PC-9 (cell line): ENCODE measurements around the gene CPNE4. TPM values are rescaled to one million over a fixed set of nuclear protein-coding genes. Genes with fewer than 3 reads are reported as not detected.

Source experiments
- BruUV-seq: library from RNA; stranded (reverse); fragments of 400-500 nt; replicated peaks from 2 replicates; lab custom pipeline; 2021; lab: Mats Ljungman, UMichigan
- CTCF ChIA-PET: fragments of 300-600 bp; sonication (Branson Sonifier 250); formaldehyde crosslinking; loops from one replicate; lab custom pipeline; 2022; ENCODE audit warnings: antibody characterized with exemption; lab: Charles Lee
- POLR2A ChIA-PET: fragments of 300-600 bp; sonication (Branson Sonifier 250); formaldehyde crosslinking; loops from one replicate; lab custom pipeline; 2022; ENCODE audit warnings: antibody characterized with exemption; ENCODE audit not compliant: unreplicated experiment; lab: Charles Lee
- DNase-seq, 2 experiments: peaks; one replicate each; pipeline versions ENCODE4 v3.0.0 to v3.0.0-alpha.2; 2015 to 2022; ENCODE audit warnings: mixed read lengths in 1 of 2
- H2AFZ ChIP-seq: fragments of 200-600 bp; sonication (generic); 2 replicates; pipeline ENCODE4 v1.8.1; 2017; ENCODE audit warnings: antibody characterized with exemption
- H3F3A ChIP-seq: fragments of 200-600 bp; sonication (generic); 2 replicates; pipeline ENCODE4 v1.8.1; 2017; ENCODE audit warnings: antibody characterized with exemption, mild to moderate bottlenecking, low read depth; ENCODE audit not compliant: insufficient read depth
- H3K27ac ChIP-seq: fragments of 200-600 bp; sonication (generic); 2 replicates; pipeline ENCODE4 v1.6.1; 2016; ENCODE audit warnings: mixed run types
- H3K27me3 ChIP-seq: fragments of 200-600 bp; sonication (generic); 2 replicates; pipeline ENCODE4 v1.6.1; 2016; ENCODE audit warnings: low read depth, mixed run types; ENCODE audit not compliant: insufficient read depth
- H3K36me3 ChIP-seq: fragments of 200-600 bp; sonication (generic); 2 replicates; pipeline ENCODE4 v1.6.1; 2016; ENCODE audit warnings: low read depth, mixed run types
- H3K4me1 ChIP-seq: fragments of 200-600 bp; sonication (generic); replicated peaks from 2 replicates; pipeline ENCODE4 v1.6.1; 2016; ENCODE audit warnings: mixed run types; ENCODE audit not compliant: insufficient read depth
- H3K4me2 ChIP-seq: fragments of 200-600 bp; sonication (generic); 2 replicates; pipeline ENCODE4 v1.6.1; 2017; ENCODE audit warnings: mixed run types
- H3K4me3 ChIP-seq: fragments of 200-600 bp; sonication (generic); 2 replicates; pipeline ENCODE4 v1.6.1; 2016; ENCODE audit warnings: mixed run types
- H3K79me2 ChIP-seq: fragments of 200-600 bp; sonication (generic); 2 replicates; pipeline ENCODE4 v1.6.1; 2017; ENCODE audit warnings: low read depth, mixed run types
- H3K9me2 ChIP-seq: fragments of 200-600 bp; sonication (generic); 2 replicates; pipeline ENCODE4 v1.8.1; 2017; ENCODE audit warnings: mild to moderate bottlenecking; ENCODE audit not compliant: insufficient read depth
- H3K9me3 ChIP-seq: fragments of 200-600 bp; sonication (generic); 2 replicates; pipeline ENCODE4 v1.8.1; 2016; ENCODE audit warnings: low read depth; ENCODE audit not compliant: insufficient read depth
- H4K20me1 ChIP-seq: fragments of 200-600 bp; sonication (generic); 2 replicates; pipeline ENCODE4 v1.8.1; 2017; ENCODE audit not compliant: insufficient read depth
- EZH2 ChIP-seq: fragments of 200-600 bp; sonication (generic); IDR thresholded peaks from 2 replicates; pipeline ENCODE4 v1.8.0; 2017; ENCODE audit warnings: antibody characterized with exemption, low read depth
- intact Hi-C: fragments of 100-400 bp; cut with micrococcal nuclease; formaldehyde crosslinking; loops from one replicate; pipeline ENCODE4 v1.10.0; 2022; ENCODE audit not compliant: unreplicated experiment
- total RNA-seq: library from RNA; stranded (reverse); gene quantifications from 2 replicates; pipeline ENCODE4 v1.2.3, GENCODE V29; 2021
- TF ChIP-seq, protein P1 (sequence below): fragments of 200-600 bp; sonication (generic); conservative IDR thresholded peaks from 2 replicates; pipeline ENCODE4 v1.6.1; 2017; ENCODE audit warnings: mixed run types, antibody characterized with exemption, mild to moderate bottlenecking, moderate library complexity

Gene CPNE4
- total RNA-seq, 1 experiment from 2014 or later, result 0.22 TPM

DNA sequence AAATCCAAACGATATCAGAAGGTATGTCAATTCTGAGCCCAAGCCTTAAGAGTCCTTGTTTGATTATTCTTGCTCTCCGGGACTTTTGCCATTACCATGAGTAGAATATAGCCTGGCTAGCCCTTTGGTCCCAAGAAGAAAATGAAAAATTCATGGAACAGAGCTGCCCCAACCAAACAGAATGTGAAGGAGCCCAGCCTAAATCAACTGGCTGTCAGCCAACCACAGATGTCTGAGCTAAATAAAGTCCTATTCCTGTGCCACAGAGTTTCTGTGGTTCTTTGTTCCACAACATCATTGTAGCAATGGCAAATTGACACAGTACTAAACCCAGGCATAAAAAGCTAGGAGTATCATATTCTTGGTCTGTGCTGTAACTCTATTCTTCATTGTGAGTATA, 185.2 kb downstream of the CPNE4 start:
- H4K20me1 ChIP-seq, result no peaks in the 10 kb centered on the region
- no peak for DNase-seq
- H3F3A ChIP-seq, result no peaks in the 10 kb centered on the region; the same call in 1 of the 2 replicates
- BruUV-seq, result no TSS peak
- H3K27me3 ChIP-seq, result no peaks in the 10 kb centered on the region
- POLR2A ChIA-PET, result no interaction called here
- intact Hi-C loops, result no loop called here
- no peak overlapping the region for H2AFZ ChIP-seq
- no peak for TF ChIP-seq EZH2
- TF ChIP-seq, protein P1, sequence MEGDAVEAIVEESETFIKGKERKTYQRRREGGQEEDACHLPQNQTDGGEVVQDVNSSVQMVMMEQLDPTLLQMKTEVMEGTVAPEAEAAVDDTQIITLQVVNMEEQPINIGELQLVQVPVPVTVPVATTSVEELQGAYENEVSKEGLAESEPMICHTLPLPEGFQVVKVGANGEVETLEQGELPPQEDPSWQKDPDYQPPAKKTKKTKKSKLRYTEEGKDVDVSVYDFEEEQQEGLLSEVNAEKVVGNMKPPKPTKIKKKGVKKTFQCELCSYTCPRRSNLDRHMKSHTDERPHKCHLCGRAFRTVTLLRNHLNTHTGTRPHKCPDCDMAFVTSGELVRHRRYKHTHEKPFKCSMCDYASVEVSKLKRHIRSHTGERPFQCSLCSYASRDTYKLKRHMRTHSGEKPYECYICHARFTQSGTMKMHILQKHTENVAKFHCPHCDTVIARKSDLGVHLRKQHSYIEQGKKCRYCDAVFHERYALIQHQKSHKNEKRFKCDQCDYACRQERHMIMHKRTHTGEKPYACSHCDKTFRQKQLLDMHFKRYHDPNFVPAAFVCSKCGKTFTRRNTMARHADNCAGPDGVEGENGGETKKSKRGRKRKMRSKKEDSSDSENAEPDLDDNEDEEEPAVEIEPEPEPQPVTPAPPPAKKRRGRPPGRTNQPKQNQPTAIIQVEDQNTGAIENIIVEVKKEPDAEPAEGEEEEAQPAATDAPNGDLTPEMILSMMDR, result no peak
- no peaks in the 10 kb centered on the region for H3K79me2 ChIP-seq
- no peaks in the 10 kb centered on the region for H3K9me3 ChIP-seq
- H3K36me3 ChIP-seq, result no peaks in the 10 kb centered on the region
- no peak overlapping the region for H3K27ac ChIP-seq
- no peak overlapping the region for H3K4me2 ChIP-seq
- CTCF ChIA-PET, result no interaction called here
- H3K9me2 ChIP-seq, result peaks cover 3% of the 10 kb centered on the region; the same call in 1 of the 2 replicates
- peaks cover 12% of the 10 kb centered on the region; the same call in 1 of the 2 replicates for H3K4me1 ChIP-seq
- no peak overlapping the region for H3K4me3 ChIP-seq

DNA sequence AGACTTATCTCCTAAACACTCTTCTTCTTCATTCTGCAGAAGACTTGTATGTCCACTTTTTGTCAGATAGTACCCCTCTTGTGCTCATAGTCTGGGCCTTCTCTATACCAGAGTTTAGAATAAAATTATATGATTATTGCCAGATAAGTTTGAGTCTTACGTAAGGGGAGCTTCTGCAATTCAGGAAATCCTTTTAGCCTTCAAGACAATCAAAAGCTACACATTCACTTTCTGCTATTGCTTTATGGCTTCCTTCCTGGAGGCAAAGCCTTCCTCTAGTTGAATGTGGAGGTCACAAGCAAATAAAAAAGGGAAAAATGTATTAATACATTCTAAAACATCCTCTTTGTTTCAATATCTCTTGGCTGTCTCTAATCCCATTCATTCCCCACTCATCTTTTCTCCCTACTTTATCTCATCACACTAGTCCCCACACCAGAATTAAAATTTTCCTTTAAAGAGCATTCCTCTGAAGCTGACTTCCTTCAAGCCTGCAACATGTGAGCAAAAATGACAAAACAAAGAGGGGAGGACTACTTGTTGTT, 186.8 kb downstream of the CPNE4 start:
- Histone ChIP-seq H3K27ac (no peak overlapping the region), H3K79me2 (no peaks in the 10 kb centered on the region), H3K27me3 (no peaks in the 10 kb centered on the region), H3K4me2 (no peak overlapping the region), H2AFZ (no peak overlapping the region), H3K36me3 (no peaks in the 10 kb centered on the region), H4K20me1 (no peaks in the 10 kb centered on the region), H3K4me1 (peaks cover 12% of the 10 kb centered on the region; the same call in 1 of the 2 replicates), H3K9me3 (no peaks in the 10 kb centered on the region), H3K9me2 (no peaks in the 10 kb centered on the region), H3K4me3 (no peak overlapping the region), H3F3A (no peaks in the 10 kb centered on the region; the same call in 1 of the 2 replicates)
- no TSS peak for BruUV-seq
- no peak for DNase-seq
- ChIA-PET CTCF (no interaction called here), POLR2A (no interaction called here)
- TF ChIP-seq, protein P1, result no peak
- TF ChIP-seq EZH2, result no peak
- intact Hi-C loops, result no loop called here

DNA sequence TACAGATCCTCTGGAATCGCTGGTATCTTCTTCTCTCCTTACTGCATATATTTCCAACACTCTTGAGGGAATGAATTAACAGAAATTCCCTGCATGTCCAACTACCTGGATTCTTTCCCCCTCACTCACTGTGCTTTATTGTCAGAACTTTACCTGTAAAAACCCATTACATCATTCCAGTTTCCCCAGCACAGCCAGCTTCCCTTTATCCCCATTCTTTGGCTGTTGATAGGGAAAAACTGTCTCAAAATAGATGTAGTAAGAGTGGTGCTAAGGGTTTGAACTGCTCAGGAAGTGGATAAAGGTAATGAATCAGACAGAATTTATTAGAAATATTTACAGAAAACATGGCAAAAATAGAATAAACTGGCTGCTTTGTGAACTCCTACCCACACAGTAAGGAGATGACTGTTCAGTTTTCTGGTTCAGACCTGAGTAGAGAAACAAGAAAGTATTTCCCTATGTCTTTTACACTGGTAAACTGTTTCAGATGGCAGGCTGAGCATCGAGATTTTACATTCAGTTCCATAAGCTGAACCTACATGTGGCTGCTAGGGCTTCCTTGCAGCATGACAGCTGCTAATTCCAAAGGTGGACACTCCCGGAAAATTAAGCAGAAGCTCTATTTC, 188.4 kb downstream of the CPNE4 start:
- Histone ChIP-seq H3K4me3 (no peak overlapping the region), H3K9me3 (no peaks in the 10 kb centered on the region), H3K9me2 (no peaks in the 10 kb centered on the region), H3K79me2 (no peaks in the 10 kb centered on the region), H2AFZ (peak overlapping the region; percentile 60; the same call in 1 of the 2 replicates), H4K20me1 (no peaks in the 10 kb centered on the region), H3K27me3 (no peaks in the 10 kb centered on the region), H3K36me3 (no peaks in the 10 kb centered on the region), H3K4me1 (peaks cover 12% of the 10 kb centered on the region; the same call in 1 of the 2 replicates), H3F3A (no peaks in the 10 kb centered on the region), H3K27ac (no peak overlapping the region), H3K4me2 (no peak overlapping the region)
- intact Hi-C loops, result no loop called here
- ChIA-PET CTCF (no interaction called here), POLR2A (no interaction called here)
- TF ChIP-seq, protein P1, result no peak
- TF ChIP-seq EZH2, result no peak
- no TSS peak for BruUV-seq
- no peak for DNase-seq
